Adrenal gland (tissue), 5 donors: ENCODE data around the gene FMN2.

ENCODE experiments used
- POLR2A ChIP-seq, 2 donors: fragments of 450-650 bp; IDR thresholded peaks; one replicate each; pipeline ENCODE4 v1.6.1; 2017; ENCODE audit warnings: antibody characterized with exemption in 2 of 2, mild to moderate bottlenecking in 2 of 2, moderate library complexity in 1 of 2
- TF ChIP-seq, protein P1 (sequence below), 6 experiments: fragments of 450-650 bp in 4 of 6; fragments of 200-600 bp in 2 of 6; sonication (generic) in 1 of 6; IDR thresholded peaks; 1 replicate in 5 of 6; 2 replicates in 1 of 6; pipeline versions ENCODE4 v1.5.1 to v1.8.0; 2016 to 2021; ENCODE audit warnings: antibody characterized with exemption in 6 of 6, mild to moderate bottlenecking in 2 of 6, moderate library complexity in 1 of 6
- donor health status: DM: no; HTN: no; CAD: no.

DNA sequence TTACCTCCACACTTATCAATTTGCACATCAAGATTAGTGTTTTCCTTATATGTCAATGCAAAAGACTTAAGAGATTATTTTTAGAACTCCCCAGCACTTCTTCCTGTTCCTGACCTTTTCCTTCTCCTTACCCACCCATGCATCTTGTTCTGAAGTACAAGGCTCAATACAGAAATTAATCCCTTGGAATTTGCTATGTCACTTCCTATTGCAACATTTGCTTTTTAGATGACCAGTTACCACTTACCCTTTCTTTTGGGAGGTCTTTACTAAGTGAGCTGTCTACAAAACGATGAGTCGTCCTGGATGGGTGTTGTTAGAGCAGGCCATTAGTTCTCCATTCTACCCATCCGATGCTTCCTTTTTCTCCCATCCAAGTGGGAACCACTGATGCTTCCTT, 221.2 kb downstream of the FMN2 start:
- TF ChIP-seq, protein P1, sequence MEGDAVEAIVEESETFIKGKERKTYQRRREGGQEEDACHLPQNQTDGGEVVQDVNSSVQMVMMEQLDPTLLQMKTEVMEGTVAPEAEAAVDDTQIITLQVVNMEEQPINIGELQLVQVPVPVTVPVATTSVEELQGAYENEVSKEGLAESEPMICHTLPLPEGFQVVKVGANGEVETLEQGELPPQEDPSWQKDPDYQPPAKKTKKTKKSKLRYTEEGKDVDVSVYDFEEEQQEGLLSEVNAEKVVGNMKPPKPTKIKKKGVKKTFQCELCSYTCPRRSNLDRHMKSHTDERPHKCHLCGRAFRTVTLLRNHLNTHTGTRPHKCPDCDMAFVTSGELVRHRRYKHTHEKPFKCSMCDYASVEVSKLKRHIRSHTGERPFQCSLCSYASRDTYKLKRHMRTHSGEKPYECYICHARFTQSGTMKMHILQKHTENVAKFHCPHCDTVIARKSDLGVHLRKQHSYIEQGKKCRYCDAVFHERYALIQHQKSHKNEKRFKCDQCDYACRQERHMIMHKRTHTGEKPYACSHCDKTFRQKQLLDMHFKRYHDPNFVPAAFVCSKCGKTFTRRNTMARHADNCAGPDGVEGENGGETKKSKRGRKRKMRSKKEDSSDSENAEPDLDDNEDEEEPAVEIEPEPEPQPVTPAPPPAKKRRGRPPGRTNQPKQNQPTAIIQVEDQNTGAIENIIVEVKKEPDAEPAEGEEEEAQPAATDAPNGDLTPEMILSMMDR (IDR thresholded peaks at IDR 0.05) = no peak
- no peak for TF ChIP-seq POLR2A (IDR thresholded peaks at IDR 0.05)
